Mesothelial cell of epicardium (in vitro differentiated cells): ENCODE measurements around the gene PLEKHA1. TPM values are rescaled to one million over a fixed set of nuclear protein-coding genes. Genes with fewer than 3 reads are reported as not detected.

Experiments
- DNase-seq, 2 experiments: peaks; one replicate each; pipeline ENCODE4 v3.0.0; 2021; ENCODE audit warnings: low spot score in 2 of 2; ENCODE audit not compliant: unreplicated experiment in 2 of 2
- H3K27ac Mint-ChIP-seq: 2 replicates; pipeline ENCODE4 v1.8.0; 2021; ENCODE audit warnings: mixed read lengths
- H3K27me3 Mint-ChIP-seq: 2 replicates; pipeline ENCODE4 v1.8.0; 2021; ENCODE audit warnings: low read depth, mixed read lengths
- H3K36me3 Mint-ChIP-seq: 2 replicates; pipeline ENCODE4 v1.8.0; 2021; ENCODE audit warnings: mixed read lengths
- H3K4me1 Mint-ChIP-seq: 2 replicates; pipeline ENCODE4 v1.8.0; 2021; ENCODE audit warnings: mixed read lengths
- H3K4me3 Mint-ChIP-seq: 2 replicates; pipeline ENCODE4 v1.8.0; 2021; ENCODE audit warnings: mild to moderate bottlenecking, moderate library complexity, mixed read lengths
- H3K9me3 Mint-ChIP-seq: 2 replicates; pipeline ENCODE4 v1.8.0; 2021; ENCODE audit warnings: mixed read lengths
- CTCF ChIP-seq: fragments of 200-600 bp; sonication (generic); IDR thresholded peaks from one replicate; pipeline ENCODE4 v1.5.0; 2021; ENCODE audit warnings: antibody characterized with exemption; ENCODE audit not compliant: unreplicated experiment
- total RNA-seq: library from RNA; stranded (reverse); gene quantifications from 3 replicates; pipeline ENCODE4 v1.2.1, GENCODE V29; 2021

Gene PLEKHA1
- total RNA-seq, 1 donor from 2014 or later: 33.1 TPM

DNA sequence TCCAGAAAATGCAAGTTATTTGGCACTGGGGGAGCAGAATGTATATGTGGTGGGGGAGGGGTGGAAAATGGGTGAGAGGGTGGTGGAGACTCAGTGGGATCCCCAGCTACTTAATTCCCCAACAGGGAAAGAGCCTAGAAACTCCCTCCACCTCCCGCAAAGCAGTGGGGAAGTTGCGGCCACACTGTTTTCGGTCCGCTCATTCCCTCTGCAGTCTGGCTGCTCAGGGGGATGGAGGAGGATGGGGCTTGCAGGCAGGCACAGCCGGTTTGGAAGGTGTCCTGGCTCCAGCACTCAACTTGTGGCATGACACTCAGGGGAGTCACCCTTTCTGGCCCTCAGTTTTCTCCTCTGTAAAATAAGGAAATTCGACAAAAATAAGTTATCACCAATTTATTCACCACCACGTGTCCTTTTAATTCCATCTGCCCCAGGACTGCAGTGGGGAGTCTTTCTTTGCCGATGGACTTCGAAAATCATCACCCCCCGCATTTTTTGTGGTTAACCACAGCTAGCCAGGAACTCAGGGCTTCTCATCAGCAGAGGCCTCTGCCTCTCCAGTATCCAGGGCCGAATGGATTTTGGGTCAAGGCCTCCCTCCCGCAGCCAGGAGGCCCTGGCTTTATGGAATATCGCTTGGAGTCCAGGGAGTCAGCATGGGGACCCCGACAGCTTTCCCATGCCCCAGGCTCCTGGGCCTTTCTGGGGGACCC lies 85.2 kb downstream of the PLEKHA1 start:
- Mint-ChIP-seq H3K27ac (no peak overlapping the region), H3K9me3 (no peaks in the 10 kb centered on the region), H3K4me1 (peaks cover 12% of the 10 kb centered on the region), H3K27me3 (peaks cover 58% of the 10 kb centered on the region), H3K36me3 (no peaks in the 10 kb centered on the region), H3K4me3 (no peak overlapping the region)
- DNase-seq: no peak
- TF ChIP-seq CTCF: no peak

DNA sequence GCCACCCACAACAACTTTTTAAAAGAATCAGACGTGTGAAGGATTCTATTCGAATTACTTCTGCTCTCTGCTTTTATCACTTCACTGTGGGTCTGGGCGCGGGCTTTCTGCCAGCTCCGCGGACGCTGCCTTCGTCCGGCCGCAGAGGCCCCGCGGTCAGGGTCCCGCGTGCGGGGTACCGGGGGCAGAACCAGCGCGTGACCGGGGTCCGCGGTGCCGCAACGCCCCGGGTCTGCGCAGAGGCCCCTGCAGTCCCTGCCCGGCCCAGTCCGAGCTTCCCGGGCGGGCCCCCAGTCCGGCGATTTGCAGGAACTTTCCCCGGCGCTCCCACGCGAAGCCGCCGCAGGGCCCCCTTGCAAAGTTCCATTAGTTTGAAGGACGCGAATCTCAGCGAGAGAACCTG lies 86.4 kb downstream of the PLEKHA1 start:
- DNase-seq: no peak
- Mint-ChIP-seq H3K4me1 (peaks cover 12% of the 10 kb centered on the region), H3K27me3 (peaks cover 69% of the 10 kb centered on the region), H3K9me3 (no peaks in the 10 kb centered on the region), H3K36me3 (no peaks in the 10 kb centered on the region), H3K27ac (no peak overlapping the region), H3K4me3 (peak overlapping the region; percentile 55)
- no peak for TF ChIP-seq CTCF

DNA sequence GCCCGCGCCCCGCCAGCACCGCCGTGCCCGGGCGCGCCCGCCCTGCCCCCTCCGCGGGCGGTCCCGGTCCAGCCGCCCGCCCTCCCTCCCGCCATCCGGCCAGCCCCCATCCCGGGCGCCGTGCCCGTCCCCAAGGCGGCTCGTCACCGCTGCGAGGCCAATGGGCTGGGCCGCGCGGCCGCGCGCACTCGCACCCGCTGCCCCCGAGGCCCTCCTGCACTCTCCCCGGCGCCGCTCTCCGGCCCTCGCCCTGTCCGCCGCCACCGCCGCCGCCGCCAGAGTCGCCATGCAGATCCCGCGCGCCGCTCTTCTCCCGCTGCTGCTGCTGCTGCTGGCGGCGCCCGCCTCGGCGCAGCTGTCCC lies 86.8 kb downstream of the PLEKHA1 start, which contains the start of gene HTRA1:
Gene HTRA1, plus strand, starts transcription at position 187 of the 362 bp plus-strand sequence. Its CDS starts 100 bp downstream, at position 287.
- peak in 1 of 2 experiments; percentile 58 for DNase-seq
- H3K9me3 Mint-ChIP-seq: no peaks in the 10 kb centered on the region
- H3K4me1 Mint-ChIP-seq: peaks cover 12% of the 10 kb centered on the region
- H3K27ac Mint-ChIP-seq: no peak within 1 kb of the TSS
- no peaks in the 10 kb centered on the region for H3K36me3 Mint-ChIP-seq
- peaks cover 74% of the 10 kb centered on the region for H3K27me3 Mint-ChIP-seq
- no peak for TF ChIP-seq CTCF
- H3K4me3 Mint-ChIP-seq: peak within 1 kb of the TSS; percentile 74

DNA sequence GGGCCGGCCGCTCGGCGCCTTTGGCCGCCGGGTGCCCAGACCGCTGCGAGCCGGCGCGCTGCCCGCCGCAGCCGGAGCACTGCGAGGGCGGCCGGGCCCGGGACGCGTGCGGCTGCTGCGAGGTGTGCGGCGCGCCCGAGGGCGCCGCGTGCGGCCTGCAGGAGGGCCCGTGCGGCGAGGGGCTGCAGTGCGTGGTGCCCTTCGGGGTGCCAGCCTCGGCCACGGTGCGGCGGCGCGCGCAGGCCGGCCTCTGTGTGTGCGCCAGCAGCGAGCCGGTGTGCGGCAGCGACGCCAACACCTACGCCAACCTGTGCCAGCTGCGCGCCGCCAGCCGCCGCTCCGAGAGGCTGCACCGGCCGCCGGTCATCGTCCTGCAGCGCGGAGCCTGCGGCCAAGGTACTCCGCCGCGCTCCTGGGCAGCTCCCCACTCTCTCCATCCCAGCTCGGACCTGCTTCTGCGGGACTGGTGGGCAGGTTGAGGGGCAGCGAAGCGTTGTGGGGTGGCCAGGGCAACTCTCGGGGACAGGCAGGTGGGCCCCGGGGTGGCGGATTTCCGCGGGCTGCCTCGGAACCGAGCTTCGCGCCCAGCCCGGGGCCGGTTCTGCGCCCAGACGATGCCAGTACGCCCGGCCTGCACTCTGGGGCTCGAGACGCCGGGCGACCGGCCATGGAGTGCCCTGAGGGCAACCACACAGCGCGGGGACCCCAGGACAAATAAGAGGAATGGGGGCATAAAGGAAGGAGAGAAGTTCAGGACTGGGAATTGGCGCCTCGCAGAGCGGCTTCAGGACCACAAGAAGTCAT lies 87.4 kb downstream of the PLEKHA1 start:
- H3K27me3 Mint-ChIP-seq: peaks cover 80% of the 10 kb centered on the region
- no peak for TF ChIP-seq CTCF

DNA sequence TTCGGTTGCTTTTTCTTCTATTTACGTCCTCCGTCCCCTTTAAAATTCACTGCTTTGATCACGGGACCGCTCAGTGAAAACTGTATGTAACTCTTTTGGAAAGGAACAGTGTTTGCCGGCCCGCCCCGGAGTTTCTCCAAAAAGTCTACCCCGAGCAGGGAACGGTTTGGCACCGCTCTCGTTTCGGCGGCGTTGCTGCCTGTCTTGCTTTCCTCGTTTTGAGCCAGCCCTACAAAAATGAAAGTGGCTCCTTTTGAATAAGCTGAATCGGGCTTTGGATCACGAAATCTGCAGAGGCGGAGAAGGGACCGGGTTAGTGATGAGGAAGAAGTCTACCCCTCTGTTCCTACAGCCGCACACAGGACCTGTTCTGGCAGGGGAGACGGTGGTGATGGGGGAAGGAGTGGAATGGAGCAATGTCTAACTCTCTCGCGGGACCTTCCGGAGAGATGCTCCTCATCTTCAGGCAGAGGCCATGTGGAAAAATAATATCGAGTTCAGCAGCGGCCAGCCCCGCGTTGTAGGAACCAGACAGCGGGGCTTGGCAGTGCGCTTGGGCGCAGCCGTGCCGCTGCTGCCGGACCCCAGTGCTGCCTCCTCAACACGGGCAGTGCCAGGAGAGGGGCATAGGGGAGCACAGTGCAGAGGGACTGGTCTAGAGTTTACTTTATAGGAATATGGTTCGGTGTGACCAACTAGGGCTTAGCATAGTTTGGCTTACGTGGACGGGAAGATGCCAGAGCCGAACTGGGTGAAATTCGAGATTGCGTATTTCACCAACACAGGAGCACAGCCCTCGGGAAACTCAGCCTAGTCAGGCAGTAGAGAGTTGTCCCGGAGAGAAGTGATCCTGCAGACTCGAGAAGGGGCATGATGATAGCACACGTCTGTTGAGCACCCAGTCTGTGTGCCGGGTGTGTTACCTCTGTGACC lies 88.3 kb downstream of the PLEKHA1 start:
- no peak for DNase-seq
- Mint-ChIP-seq H3K27me3 (peaks cover 87% of the 10 kb centered on the region), H3K4me3 (peak overlapping the region; percentile 74), H3K4me1 (peaks cover 12% of the 10 kb centered on the region), H3K27ac (no peak overlapping the region), H3K9me3 (no peaks in the 10 kb centered on the region), H3K36me3 (no peaks in the 10 kb centered on the region)
- no peak for TF ChIP-seq CTCF

More for the DNA sequence above, 87.4 kb downstream of the PLEKHA1 start:
- peaks cover 12% of the 10 kb centered on the region for H3K4me1 Mint-ChIP-seq
- DNase-seq: peak in 1 of 2 experiments; percentile 49
- H3K4me3 Mint-ChIP-seq: peak overlapping the region; percentile 74
- H3K27ac Mint-ChIP-seq: no peak overlapping the region
- no peaks in the 10 kb centered on the region for H3K36me3 Mint-ChIP-seq
- H3K9me3 Mint-ChIP-seq: no peaks in the 10 kb centered on the region
